MM.1S (cell line): ENCODE measurements around the gene GNLY.

Source experiments
- EZH2 ChIP-seq: fragments of 300-600 bp; sonication (generic); optimal IDR thresholded peaks from 2 replicates; pipeline ENCODE3; 2017; ENCODE audit warnings: low read depth, mild to moderate bottlenecking, antibody characterized with exemption, low read length, mixed read lengths
- TF ChIP-seq, protein P1 (sequence below): fragments of 300-600 bp; sonication (generic); IDR thresholded peaks from 2 replicates; pipeline ENCODE4 v1.5.1; 2016; ENCODE audit warnings: antibody characterized with exemption, low read length, mixed read lengths

DNA sequence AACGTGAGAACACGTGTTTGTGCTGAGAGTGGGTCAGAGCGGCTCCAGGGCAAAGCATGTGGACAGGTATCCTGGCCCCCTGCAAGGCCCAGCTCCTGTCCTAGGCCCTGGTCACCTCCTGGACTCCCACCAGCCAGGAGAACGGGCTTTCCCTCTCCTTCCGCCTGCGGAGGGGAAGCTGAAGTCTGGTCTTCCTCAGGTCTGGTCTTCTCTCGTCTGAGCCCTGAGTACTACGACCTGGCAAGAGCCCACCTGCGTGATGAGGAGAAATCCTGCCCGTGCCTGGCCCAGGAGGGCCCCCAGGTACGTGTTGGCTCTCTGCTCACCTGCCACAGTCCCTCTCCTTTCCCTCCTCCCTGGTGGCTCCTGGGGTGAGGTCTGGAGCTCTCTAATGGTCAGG is 963 bp downstream of the GNLY start:
- TF ChIP-seq, protein P1, sequence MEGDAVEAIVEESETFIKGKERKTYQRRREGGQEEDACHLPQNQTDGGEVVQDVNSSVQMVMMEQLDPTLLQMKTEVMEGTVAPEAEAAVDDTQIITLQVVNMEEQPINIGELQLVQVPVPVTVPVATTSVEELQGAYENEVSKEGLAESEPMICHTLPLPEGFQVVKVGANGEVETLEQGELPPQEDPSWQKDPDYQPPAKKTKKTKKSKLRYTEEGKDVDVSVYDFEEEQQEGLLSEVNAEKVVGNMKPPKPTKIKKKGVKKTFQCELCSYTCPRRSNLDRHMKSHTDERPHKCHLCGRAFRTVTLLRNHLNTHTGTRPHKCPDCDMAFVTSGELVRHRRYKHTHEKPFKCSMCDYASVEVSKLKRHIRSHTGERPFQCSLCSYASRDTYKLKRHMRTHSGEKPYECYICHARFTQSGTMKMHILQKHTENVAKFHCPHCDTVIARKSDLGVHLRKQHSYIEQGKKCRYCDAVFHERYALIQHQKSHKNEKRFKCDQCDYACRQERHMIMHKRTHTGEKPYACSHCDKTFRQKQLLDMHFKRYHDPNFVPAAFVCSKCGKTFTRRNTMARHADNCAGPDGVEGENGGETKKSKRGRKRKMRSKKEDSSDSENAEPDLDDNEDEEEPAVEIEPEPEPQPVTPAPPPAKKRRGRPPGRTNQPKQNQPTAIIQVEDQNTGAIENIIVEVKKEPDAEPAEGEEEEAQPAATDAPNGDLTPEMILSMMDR: no peak
- TF ChIP-seq EZH2: no peak
